HG03095 (cell line): Measurements from ENCODE around the gene PEAR1.

Experiments
- ATAC-seq: cut with Tn5 transposase; IDR thresholded peaks from one replicate; pipeline ENCODE4 v1.9.1; 2021; ENCODE audit warnings: moderate library complexity; ENCODE audit not compliant: unreplicated experiment

The PEAR1 gene

GRCh38 chr1:156935505-156936128 lies 42.1 kb downstream of the PEAR1 start:
- ATAC-seq: no peak

DNA sequence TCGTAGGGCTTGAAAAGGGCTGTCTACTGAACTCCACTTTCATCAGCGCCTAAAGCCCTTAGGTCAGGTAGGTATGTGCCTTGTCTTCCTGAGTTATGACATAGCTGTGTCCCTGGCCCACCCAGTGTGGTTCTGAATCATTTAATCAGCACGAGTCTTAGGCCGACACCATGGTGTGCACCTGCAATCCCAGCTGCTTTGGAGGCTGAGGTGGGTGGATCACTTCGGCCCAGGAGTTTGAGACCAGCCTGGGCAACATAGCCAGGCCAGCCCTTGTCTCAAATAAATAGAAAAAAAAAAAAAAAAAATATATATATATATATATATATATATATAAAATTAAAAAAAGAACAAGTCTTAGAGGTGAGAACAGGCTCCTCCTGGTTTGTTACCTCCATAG lies 42.7 kb downstream of the PEAR1 start:
- ATAC-seq: no peak

- no peak for ATAC-seq
Measured at GRCh38 chr1:156936721-156937220, 43.3 kb downstream of the PEAR1 start.

DNA sequence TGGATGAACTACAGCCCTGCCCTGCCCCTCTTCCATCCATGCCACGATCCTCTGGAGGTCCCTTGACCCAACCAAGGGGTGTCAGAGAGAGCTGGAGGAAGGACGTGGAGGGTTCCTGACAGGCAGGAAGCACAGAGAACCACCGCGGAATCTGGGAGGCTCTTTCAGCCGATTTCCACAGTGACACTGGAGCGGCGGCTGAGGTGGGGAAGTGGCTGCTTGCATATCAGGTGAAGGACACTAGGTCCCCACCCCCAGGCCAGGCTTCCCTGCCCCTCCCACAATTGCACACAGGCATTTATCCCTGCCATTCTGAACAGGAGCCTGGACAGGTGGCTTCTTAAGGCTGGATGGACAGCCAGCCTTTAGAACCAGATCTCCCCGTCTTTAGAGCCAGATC lies 44.4 kb downstream of the PEAR1 start:
- ATAC-seq: no peak

DNA sequence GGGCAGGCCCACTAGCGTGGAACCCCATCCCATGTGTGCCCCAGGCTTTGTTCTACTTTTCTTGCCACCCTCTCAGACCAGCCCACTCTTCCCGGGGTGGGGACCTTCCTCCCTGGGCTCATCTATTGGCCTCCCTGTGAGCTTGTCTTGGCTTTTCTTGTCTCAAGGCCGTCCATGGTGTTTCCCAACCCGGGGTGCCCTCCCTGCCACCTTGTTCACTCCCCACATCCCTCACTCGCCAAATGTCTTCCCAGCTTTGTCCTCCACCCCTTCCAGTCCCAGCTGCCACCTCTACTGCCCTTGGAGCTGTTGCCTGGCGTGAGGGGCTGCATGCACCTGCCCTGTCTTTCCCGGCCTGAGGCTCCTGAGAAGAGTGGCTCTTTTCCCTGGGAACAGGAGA lies 45.3 kb downstream of the PEAR1 start:
- ATAC-seq: no peak

DNA sequence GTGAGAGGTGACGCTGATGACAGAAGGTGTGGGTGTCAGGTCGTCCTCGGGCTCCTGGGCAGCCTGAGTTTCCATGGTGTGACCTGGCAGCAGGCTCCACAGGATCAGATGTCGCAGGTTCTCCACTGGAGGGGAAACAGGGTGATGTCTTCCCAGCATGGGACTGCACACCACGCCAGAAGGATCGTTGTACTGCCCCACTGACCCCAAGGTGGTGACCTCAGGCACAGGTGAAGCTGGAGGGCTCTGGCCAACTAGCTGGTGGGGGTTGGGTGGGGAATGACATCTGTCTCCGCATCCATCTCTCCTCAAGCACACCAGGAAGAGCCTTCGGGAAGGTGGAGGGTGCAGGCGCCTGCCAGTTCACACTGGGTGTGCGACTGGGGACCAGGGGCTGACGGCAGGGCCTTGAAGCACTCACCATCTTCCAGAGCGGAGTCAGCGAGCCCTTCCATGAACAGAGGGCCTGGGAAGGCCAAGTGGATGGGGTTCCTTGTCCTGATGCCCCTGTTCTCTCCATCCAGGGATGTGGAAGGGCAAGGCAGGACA lies 46.3 kb downstream of the PEAR1 start:
- no peak for ATAC-seq

DNA sequence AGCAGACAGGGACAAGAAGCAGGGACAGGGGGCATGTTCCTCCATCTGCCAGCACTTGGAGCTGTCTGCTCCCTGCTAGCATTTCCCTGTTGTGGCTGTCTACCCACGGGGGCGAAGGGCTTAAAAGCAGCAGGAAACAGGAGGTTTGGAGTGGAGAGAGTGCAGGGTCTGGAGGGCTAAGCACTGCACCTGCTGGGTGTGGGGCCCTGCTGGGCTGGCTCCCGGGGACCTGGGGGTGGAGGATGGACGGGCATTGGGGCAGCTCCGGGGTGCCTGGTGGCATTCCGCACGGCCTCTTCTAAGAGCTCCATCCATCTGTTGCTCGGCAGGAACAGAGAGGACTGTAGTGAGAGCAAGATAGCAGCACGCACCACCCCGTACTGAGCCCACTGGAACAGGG lies 48.2 kb downstream of the PEAR1 start:
- ATAC-seq: no peak

DNA sequence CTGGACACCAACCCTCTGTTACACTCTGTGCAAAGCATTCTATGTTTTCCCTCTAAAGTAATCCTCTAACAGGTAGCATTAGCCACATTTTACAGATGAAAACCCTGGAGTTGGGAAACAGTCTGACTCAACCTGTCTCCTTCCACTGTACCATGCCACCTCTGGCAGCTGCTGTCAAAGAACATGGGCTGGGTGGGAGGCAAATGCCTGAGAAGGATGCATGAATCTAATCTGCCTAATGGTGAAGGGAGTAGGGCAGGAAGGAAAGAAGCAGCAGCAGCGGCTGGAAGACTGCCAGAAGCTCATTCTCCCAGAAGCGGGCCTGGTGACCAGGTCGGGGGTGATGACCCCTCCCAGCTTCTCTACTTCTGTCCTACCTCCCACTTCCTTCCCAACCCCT lies 48.7 kb downstream of the PEAR1 start:
- ATAC-seq: no peak

GRCh38 chr1:156942576-156942975 lies 49.1 kb downstream of the PEAR1 start:
- no peak for ATAC-seq

- no peak for ATAC-seq
Measured at GRCh38 chr1:156943756-156944155, 50.2 kb downstream of the PEAR1 start.

DNA sequence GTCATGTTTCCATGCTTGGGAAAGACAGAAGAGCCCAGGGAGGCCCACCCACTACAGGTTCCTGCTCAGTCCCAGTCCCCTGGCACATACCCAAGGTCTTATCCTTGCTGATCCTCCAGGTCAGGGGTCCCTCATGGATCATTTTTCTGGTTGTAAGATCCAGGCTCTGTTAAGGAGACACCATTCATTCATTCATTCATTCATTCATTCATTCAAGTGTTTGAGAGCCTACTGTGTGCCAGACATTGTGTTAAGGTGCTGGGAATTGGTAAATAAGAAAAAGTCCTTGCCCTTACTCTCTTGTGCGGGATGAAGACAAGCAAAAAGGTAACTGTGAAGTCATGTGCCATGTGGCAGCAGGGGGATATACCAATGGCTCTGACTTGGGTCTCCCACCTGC lies 50.8 kb downstream of the PEAR1 start:
- no peak for ATAC-seq

DNA sequence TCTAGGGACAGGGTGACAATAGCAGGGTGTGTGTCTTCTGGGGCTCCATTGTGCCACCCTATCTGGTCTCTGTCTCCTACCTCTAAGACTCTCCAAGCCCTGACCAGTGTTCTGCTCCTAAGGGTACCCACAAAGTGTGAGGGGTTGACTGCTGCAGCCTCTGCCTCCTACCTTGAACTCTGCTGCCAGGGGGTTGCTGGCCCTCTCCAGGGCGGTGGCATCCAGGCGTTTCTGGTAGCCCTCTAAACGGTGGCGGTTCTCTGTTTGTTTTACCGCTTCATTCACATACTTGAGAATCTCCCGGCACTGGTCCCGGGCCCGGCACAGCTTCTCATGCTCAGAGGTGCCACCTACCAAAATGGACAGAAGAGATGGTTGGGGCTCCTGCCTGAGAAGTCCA lies 51.3 kb downstream of the PEAR1 start:
- no peak for ATAC-seq

DNA sequence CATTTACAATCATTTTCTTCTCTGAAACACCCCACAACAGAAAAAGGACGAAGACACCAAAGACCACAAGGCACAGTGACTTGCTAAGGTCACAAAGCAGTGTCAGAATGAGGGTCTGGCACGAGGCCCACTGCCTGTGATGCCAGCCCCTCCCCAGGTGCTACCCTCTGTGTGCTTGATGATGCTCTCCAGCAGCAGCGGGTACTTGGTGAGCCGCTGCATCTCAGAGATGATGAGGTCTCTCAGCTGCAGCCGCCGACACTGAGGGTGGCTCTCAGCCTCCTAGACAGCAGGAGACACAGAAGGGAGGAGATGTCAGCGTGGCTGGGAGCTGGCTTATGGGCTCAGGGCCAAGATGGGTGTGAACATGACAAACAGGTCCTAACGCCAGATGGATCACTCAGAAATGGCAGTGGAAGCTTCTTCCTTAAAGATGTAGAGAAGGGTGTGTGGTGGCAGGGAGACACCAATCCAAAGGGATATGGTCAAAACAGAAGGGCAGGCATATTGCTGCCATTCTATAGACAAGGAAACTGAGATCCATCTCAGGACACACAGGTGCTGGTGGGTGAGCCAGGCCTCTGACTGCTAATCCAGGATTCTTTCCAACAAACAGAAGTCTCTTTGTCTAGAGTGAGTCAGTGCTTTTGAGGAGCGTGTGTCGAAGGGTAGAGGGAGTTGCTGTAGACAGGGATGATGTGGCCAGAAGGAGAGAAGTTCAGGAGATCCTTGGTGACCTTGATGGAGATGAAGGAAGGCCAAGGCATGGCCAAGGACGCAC lies 52.6 kb downstream of the PEAR1 start:
- ATAC-seq: no peak

DNA sequence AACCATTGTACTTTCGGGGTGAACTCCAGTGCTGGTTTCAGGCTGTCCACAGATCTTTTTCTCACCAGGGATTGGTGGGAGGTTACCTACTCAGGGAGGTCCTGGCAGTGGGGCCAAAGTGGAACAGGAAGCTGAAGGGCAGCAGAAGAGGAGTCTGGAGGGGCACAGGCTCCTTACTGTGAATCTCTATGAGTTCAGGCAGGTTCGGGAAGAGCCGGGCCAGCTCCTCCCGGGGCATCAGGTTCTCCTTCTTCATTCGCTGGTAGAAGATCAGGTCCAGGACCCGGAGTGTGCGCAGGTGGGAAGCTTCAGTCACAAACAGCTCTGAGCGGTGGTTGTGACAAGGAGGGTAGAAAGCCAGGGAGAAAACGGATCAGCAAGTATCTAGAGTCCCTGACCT lies 53.6 kb downstream of the PEAR1 start:
- no peak for ATAC-seq

DNA sequence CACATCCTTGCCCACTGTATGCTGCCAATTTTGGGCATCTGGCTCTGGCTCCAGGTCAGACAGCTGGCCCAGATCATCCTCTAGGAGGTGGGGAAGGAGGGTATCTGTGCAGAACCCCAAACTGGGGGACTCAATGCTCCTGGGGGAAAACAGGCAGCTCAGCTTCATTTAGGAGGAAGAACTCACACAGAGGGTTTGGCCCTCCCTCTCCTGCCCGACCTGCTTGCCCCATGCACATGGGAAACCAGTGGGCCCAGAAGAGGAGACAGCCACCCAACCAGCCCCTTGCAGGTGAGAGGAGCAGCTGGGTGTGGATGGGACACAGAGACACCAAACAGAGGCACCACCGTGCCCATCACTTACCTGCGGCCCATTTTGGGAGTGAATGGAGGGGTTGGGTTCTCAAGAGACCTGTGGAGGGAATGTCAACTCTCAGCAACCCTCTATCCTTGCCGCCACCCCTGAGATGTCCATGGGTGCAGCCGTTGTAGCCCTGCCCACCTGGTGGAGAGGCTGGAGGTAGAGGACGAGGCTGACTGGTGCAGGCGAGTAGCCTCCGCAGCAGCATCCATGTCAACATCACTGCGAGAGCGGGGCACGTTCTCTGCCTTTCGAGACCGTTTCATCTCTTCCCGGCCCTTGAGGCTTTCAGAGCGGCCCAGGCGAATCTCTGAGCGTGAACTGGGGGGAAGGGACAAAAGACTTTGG lies 54.5 kb downstream of the PEAR1 start:
- ATAC-seq: no peak

DNA sequence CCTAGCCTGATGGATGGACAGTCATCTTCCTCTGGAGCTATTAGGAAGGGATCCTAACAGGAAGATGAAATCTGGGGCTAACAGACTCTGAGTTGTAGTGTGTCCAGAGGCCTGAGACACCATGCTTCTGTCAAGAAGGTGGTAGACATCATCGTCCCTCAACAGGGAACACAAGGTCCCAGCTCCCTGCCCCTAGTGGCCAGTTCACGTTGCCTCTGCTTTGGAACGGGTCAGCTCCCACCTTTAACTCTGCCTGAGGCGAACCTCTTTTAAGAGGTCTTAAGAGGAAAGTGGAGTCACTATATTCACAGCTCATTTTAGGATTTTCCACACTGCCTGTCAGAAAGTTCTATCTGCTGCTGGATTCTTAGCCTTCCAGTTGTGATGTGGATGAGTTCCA lies 55.2 kb downstream of the PEAR1 start:
- no peak for ATAC-seq

GRCh38 chr1:156949127-156949526 lies 55.6 kb downstream of the PEAR1 start:
- ATAC-seq: no peak

GRCh38 chr1:156951371-156951770 lies 57.9 kb downstream of the PEAR1 start:
- ATAC-seq: no peak

GRCh38 chr1:156953571-156953970 lies 60.1 kb downstream of the PEAR1 start:
- ATAC-seq: no peak

DNA sequence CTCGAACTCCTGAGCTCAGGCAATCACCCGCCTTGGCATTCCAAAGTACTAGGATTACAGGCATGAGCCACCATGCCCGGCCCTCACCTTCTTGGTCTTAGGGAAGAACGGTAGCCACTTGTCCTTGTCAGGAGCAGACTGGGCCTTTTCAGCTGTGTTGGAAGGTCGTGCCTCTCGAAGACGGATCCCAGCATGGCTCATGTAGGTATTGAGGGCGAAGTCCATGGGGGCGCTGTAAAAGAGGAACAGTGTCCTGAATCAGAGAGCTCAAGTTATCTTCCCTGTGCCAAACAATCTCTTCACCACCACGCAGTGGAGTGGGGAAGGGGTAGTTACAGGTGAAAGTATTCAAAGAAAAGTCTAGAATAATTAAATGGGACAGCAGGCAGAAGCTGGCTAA lies 62.8 kb downstream of the PEAR1 start:
- ATAC-seq: no peak

DNA sequence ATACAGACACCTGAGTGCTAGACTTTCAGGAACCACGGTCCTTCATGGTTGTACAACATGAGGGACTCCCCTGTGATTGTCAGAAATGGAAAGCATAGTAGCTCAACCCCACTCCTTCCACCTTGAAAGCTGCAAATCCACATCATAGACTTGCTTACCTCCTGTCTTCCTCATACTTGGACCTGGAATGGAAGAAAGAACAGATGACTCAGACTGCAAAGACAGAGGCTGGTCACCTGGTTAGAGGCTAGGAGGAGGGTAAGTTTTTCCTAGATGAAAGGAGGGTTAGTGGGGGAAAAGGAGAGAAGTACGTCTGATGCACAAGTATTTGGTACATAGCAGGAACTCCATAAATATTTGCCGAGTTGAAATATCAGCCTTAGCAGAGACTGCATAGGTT lies 64.1 kb downstream of the PEAR1 start:
- ATAC-seq: no peak

- no peak for ATAC-seq
Measured at GRCh38 chr1:156958247-156958714, 64.8 kb downstream of the PEAR1 start.
